ENCODE results near the gene LSM14A.

Gene LSM14A

DNA sequence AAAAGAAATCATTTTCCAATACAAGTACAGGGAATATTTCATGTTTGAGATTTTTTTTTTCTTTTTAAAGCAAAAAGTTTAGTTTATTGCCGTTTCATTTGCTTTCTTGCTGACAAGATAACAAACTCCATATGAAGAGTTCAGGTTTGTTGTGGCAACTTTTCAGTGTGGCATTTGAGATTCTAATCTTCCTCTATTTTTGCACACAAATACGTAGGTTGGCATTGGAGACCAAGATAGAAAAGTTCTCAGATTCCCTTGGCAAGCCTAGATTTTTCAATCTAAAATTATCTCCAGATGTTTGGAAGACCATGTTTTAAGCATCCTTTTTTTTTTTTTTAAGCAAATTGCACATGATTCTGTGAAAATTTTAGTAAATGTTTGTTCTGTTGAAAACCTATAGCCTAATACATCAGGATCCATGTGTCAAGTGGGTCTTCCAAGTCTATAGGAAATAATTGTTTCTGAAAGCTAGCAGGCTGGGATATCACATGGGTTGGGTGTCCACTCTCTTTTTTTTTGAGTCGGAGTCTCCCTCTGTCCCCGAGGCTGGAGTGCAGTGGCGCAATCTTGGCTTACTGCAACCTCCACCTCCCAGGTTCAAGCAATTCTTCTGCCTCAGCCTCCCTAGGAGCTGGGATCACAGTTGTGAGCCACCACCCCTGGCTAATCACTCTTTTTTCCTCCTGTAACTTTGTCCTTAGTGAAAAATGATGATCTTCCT lies 84.7 kb downstream of the LSM14A start:
- DNase-seq (ENCODE audit: low read depth): no peak

DNA sequence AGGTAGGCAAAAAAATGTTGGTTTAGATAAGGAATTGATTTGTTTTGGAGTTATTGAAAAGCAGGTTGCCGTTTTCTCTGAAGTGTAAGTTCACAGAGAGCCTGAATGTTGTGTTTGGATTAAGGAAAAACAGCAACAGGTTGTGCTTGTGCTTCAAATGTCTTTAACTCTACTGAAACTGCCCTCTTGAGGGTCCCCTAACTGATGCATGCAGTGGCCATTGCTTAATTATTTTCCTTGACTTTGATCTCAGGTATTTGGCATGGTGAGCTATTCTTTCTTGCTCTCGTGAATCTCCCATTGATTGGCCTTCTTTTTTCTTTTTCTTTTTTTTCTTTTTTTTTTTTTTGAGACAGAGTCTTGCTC lies 85.2 kb downstream of the LSM14A start:
- DNase-seq (ENCODE audit: low read depth): no peak

DNA sequence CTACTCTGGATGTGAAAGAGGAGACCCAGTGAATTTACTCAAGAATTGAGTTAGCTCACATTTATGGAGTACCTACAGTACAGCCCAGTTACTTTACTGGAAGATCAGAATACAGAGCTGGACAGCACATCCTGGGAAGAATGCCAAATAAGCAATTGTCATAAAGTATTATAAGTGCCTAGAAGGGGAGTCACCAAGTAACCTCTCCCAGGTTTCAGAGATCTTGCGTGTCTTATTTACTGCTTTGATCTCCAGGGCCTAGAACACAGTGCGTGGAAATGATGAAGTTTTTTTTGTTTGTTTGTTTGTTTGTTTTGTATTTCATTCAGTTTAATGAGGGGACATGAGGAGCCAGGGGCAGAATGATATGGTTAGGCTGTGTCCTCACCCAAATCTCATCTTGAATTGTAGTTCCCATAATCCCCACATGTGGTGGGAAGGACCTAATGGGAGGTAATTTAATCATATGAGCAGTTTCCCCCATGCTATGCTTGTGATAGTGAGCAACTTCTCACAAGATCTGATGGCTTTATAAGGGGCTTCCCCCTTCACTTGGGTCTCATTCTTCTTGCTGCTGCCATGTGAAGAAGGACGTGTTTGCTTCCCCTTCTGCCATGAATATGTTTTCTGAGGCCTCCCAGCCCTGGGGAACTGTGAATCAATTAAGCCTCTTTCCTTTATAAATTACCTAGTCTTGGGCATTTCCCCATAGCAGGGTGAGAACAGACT lies 87.2 kb downstream of the LSM14A start:
- no peak for DNase-seq (ENCODE audit: low read depth)

DNA sequence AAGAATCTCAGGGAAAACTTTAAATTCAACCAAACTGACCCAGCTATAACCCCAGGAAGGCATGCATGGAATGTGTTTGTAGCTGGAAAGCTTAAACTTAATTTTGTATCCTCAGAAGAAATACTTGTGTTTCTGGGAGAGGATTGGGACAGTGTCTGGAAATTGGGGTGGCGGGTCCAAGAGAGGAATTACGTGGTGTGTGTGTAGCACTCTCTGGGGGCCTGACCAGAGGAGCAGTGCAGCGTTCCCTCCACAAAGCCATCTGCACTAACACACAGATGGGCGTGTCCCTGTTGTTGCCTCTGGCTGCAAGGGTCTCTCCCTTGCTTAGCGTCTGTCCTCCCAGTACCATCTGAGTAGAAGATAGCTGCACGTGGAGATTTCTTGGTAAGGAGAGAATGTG lies 88.5 kb downstream of the LSM14A start:
- no peak for DNase-seq (ENCODE audit: low read depth)

DNA sequence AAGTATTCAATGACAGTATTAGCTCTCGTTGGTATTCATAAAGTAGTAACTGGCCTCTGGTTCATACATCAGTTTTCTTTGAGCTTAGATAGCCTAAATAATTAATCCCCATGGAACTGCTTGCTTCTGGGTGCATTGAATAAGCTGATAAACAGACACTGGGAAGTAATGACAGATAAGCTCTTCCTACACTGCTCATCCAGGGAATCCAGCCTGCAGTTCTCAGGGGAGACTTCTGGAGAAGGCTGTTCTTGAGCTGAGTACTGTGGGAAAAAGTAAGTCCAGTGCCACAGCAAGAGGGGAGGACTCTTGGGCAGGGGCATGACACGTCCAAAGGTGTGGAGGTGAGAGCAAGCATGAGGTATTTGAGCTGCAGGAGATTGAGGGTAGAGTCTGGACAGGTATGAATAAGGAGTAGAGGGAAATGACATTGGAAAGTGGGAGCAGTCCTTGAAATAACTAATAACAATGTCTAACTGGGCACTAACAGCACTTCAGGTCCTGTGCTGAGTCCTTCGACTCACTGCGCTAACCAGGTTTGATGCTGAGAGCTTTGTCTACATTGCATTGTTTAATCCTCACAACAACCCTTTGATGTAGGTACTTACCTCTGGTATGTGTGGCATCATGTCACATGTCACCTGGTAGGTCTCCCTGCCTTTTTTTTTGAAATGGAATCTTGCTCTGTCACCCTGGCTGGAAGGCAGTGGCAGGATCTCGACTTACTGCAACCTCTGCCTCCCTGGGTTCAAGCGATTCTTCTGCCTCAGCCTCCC lies 89.2 kb downstream of the LSM14A start:
- DNase-seq (ENCODE audit: low read depth): no peak

DNA sequence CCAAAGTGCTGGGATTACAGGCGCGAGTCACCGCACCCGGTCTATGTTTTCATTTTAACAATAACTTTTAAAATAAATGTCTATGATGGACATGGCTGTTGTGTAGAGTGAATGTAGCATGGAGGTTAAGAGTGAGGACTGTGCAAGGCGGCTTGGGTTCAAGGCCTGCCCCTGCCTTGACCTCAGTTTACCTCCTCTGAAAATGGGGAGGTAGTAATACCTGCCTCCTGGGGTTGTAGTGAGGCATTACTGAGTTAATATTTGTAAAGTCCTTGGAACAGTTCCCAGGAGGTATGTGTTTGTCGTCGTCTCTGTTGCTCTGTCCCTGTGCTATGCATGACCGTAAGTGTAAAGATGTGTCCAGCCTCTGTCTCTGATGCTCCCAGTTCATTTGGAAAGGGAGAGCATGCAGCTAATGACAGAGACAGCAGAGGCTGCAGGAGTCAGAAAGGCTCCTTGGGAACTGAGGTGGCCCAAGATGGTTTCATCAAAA lies 91.5 kb downstream of the LSM14A start:
- no peak for DNase-seq (ENCODE audit: low read depth)

DNA sequence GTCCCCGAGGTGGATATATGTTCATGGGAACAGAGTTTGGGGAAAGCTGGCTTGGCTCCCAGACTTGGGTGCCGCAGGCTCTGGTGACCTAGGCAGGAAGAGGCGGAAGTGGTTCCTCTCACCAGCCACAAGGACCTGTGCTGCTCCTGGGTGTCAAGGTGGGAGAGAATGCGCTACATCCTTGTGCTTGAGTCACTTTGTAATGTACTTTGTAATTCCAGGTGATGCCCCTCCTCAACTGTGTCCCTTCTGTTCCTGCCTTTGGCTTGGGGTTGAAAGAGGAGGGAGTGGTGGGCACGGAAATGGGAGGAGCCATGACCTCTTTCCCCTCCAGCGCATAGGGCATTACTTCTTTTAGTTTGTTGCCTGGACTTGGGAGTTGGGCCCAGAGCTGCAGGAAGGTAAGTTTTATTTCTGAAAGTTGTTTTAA lies 92.9 kb downstream of the LSM14A start:
- DNase-seq (ENCODE audit: low read depth): no peak

DNA sequence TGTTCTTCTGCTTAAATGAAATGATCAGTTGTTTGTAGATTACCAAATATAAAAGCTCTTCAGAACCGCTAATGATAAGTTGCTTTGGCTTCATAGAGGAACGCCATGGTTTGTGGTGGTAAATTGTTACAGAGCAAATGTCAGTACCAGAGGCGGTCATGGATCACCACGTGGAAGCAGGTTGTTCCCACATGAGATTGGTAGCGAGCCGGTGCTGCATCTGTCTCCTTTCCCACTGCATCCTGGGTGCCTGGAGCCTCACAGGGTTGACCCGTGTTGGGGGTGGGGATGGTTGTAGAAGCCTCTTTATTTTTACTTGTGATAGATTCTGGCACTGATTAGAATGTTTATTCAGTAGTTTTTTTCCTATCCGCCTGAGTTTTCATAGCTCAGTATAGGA lies 96.8 kb downstream of the LSM14A start:
- DNase-seq (ENCODE audit: low read depth): no peak

DNA sequence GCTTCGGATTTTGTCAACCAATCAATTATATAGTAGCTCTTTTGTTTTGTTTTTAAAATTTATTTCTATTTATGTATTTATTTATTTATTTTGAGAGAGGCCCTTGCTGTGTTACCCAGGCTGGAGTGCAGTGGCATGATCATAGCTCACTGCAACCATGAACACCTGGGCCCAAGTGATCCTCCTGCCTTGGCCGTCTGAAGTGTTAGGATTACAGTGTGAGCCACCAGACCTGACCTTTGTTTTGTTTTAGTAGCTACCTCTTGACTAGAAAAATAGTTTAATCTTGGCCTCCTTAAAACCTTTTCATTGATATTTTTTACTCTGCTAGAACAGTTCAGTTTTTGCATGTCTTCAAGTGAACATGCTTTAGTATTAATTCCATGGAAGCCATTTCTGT lies 97.2 kb downstream of the LSM14A start:
- DNase-seq (ENCODE audit: low read depth): no peak

DNA sequence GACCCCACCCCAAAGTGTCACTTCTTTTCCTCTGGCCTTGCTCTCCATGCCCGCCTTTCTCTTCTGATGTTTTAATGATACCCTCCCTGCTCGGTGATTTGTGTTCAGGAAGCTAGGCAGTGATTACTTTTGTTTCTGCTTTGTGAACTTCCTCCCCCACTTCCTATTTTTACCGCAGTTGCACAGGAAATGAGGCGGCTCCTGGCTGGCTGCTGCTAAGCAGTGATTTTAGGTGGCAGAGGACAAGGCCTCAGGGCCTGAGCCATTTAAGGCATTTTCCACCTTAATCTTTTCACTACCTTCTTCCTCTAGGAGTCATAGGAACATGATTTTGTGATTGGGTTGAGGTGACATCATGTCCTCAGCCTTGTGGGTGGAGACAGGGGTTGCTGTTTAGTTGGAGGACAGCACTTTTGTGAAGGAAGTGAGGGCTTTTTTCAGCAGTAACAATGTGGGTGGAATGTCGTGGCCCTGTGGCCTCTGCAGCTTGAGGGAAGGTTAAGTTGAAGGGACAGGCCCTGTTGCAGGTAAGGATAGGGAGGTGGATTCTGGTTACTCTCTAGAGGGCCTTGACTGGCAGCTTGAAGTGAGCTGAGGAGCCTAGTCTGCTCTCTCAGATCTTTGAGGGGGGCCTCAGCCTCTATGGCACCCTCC lies 97.8 kb downstream of the LSM14A start:
- peak; percentile 47 for DNase-seq (ENCODE audit: low read depth)

DNA sequence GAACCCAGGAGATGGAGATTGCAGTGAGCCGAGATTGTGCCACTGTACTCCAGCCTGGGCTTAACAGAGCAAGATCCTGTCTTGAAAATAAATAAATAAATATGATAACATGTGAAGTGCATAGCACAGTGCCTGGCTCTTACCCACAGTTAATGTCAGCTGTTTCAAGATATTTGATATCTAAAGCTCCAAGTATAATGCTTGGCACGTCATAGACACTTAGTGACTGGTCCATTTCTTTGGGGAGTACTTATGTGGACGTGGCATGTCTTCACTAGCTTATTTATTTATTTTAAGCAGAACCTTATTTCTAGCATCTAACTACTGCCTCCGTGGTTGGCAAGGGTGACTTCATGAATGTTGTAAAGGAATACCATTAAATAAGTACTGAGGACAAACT lies 100.8 kb downstream of the LSM14A start:
- DNase-seq (ENCODE audit: low read depth): no peak

DNA sequence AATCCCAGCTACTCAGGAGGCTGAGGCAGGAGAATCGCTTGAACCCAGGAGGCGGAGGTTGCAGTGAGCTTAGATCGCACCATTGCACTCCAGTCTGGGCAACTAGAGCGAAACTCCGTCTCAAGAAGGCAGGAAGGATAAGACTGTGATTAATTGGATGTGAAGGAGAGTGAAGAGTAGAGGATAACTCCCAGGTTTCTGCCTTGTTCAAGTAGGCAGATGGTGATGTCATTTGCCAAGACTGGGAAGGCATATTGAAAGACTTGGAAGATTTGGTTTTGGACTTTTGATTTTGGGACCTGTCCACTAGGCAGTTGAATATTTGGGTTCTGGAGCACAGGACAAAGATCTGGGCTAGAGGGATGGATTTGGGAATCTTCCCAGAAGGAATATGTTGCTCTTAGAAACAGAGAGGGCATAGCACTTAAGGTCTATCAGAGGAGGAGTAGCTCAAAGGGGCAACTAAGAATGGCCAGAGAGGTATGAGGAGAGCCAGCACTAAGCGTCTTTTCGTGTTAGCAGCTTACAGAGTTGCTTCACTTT lies 102.1 kb downstream of the LSM14A start:
- DNase-seq (ENCODE audit: low read depth): no peak

DNA sequence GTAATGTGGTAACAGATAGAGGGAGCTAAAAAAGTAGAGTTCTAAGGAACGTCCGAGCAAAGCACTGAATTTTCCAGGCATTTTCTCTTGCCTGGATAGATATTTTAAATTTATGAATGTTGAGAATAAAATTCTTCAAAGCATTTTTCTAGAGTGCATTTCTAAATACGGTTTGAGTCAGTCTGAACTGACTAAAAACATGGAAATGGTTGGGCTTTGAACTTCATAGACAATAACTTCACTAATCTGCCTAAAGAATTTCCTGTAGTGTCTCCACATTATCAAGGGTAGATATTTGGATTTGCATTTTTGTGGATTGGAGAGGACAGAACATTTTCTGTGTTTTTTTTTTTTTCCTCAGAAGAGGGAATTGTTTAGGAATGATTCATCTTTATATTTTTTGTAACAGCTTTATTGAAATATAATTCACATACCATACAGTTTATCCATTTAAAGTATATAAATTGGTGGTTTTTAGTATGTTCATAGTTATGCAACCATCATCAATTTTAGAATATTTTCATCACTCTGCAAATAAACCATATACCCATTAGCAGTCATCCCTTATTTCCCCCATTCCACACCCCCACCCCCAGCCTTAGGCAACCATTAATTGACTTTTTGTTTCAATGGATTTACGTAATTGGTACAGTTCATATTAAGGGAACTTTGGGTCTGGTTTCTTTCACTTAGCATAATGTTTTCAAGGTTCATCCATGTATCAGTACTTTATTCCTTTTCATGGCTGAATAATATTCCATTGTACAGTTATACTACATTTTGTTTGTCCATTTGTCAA lies 102.7 kb downstream of the LSM14A start:
- DNase-seq (ENCODE audit: low read depth): peak; percentile 84

DNA sequence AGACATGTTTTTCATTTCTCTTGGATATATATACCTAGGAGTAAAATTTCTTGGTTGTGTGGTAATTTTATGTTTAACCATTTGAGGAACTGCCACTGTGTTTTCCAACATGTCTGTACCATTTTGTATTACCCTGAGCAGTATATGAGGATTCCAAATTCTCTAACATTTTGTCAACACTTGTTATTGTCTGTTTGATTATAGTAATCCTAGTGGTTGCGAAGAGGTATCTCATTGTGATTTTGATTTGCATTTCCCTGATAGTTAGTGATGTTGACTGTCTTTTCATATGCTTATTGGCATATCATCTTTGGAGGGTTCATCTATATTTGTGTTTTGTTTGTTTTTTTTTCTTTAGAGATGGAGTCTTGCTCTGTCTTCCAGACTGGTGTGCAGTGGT lies 103.4 kb downstream of the LSM14A start:
- DNase-seq (ENCODE audit: low read depth): no peak

DNA sequence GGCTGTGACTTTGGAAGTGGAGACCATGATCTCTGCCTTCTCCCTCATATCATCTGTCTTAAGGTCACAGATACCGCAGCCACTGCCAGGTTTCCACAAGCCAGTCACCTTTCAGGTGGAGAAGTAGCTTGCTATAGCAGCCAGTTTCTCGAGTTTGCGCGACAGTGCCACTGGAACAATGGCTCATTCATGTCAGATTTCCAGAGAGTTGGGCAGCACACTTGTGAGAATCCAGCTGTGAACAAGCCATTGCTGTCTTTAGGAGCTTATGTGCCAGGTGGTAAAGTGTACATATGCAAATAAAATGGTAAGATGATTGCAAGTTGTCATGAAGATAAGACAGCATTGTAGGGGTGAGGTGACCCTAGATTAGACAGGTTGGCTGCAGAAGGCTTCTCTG lies 104.3 kb downstream of the LSM14A start:
- DNase-seq (ENCODE audit: low read depth): no peak

DNA sequence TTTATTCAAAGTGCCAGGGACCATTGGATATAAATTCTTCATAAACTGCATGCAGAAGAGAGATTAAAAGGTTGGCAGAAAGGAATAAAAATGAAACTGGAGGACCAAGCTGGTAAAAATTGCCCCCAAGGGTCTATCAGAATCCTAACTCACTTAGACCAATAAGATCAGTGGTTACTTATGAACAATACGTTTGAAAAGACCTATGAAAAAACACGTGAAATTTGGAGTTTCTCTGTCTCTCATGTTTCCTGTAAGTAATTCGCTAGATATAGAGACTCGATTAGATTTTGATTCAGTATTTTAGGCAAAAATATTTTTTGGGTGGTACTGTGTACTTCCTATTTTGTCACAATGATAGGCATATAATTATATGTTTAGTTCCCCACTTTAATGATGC lies 104.9 kb downstream of the LSM14A start:
- no peak for DNase-seq (ENCODE audit: low read depth)

DNA sequence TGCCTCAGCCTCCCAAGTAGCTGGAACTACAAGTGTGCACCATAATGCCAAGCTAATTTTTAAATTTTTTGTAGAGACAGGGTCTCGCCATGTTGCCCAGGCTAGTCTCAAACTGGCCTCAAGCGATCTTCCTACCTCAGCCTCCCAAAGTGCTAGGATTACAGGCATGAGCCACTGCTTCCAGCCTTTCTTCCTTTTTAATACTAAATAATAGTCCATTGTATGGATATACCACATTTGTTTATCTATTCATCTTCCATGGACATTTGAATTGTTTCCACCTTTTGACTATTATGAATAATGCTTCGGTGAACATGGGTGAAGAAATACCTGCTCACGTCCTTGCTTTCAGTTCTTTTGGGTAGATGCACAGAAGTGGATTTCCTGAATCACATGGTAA lies 106.5 kb downstream of the LSM14A start:
- DNase-seq (ENCODE audit: low read depth): no peak

Data from HS-5 (cell line).